MCF 10A (cell line): ENCODE data around the gene CTXND2. TPM values are rescaled to one million over a fixed set of nuclear protein-coding genes. Genes with fewer than 3 reads are reported as not detected.

ENCODE experiments used
- BruUV-seq: library from RNA; stranded (reverse); fragments of 400-500 nt; replicated peaks from 2 replicates; lab custom pipeline; 2021; lab: Mats Ljungman, UMichigan
- CTCF ChIA-PET: fragments of 300-600 bp; sonication (Branson Sonifier 250); formaldehyde crosslinking; extraction: SDS; loops from one replicate; lab custom pipeline; 2021; ENCODE audit warnings: antibody characterized with exemption, inconsistent platforms; lab: Yijun Ruan, JAX
- POLR2A ChIA-PET: fragments of 300-600, 350-650 bp; sonication (Branson Sonifier 250); formaldehyde crosslinking; extraction: SDS; loops from one replicate; lab custom pipeline; 2020; ENCODE audit warnings: antibody characterized with exemption, inconsistent platforms; lab: Yijun Ruan, JAX
- DNase-seq: peaks from one replicate; pipeline ENCODE4 v3.0.0-alpha.2; 2018; ENCODE audit not compliant: unreplicated experiment
- H3K27ac Mint-ChIP-seq: one replicate; pipeline ENCODE4 v1.8.0; 2022; ENCODE audit warnings: mild to moderate bottlenecking, low read depth, mixed read lengths; ENCODE audit not compliant: unreplicated experiment
- H3K27me3 Mint-ChIP-seq: one replicate; pipeline ENCODE4 v1.8.0; 2022; ENCODE audit warnings: mixed read lengths; ENCODE audit not compliant: insufficient read depth, unreplicated experiment
- H3K36me3 Mint-ChIP-seq: one replicate; pipeline ENCODE4 v1.8.0; 2022; ENCODE audit warnings: mild to moderate bottlenecking, moderate library complexity, mixed read lengths; ENCODE audit not compliant: insufficient read depth, unreplicated experiment
- H3K4me1 Mint-ChIP-seq: one replicate; pipeline ENCODE4 v1.8.0; 2022; ENCODE audit warnings: mixed read lengths; ENCODE audit not compliant: insufficient read depth, unreplicated experiment
- H3K4me3 Mint-ChIP-seq: one replicate; pipeline ENCODE4 v1.8.0; 2022; ENCODE audit warnings: mild to moderate bottlenecking, moderate library complexity, mixed read lengths; ENCODE audit not compliant: unreplicated experiment
- H3K9me3 Mint-ChIP-seq: one replicate; pipeline ENCODE4 v1.8.0; 2022; ENCODE audit warnings: mixed read lengths; ENCODE audit not compliant: unreplicated experiment
- CTCF ChIP-seq: fragments of 200-600 bp; IDR thresholded peaks from one replicate; pipeline ENCODE4 v1.8.0; 2022; ENCODE audit warnings: antibody characterized with exemption, mild to moderate bottlenecking; ENCODE audit not compliant: unreplicated experiment
- intact Hi-C: fragments of 100-400 bp; cut with micrococcal nuclease; formaldehyde crosslinking; loops from 2 replicates; pipeline ENCODE4 v1.14.1; 2022
- total RNA-seq: library from RNA; stranded (reverse); gene quantifications from 2 replicates; pipeline ENCODE4 v1.2.3, GENCODE V29; 2022

Gene CTXND2
- total RNA-seq, 1 experiment from 2014 or later, result not detected

GRCh38 chr1:150960646-150961045 lies 73.7 kb downstream of the CTXND2 start:
- DNase-seq, result no peak
- no peak for TF ChIP-seq CTCF
- Mint-ChIP-seq H3K9me3 (no peaks in the 10 kb centered on the region), H3K27ac (no peak overlapping the region), H3K36me3 (peaks cover 97% of the 10 kb centered on the region), H3K4me1 (no peaks in the 10 kb centered on the region), H3K27me3 (no peaks in the 10 kb centered on the region), H3K4me3 (no peak overlapping the region)
- BruUV-seq, result no TSS peak
- ChIA-PET CTCF (interaction anchor here (4.9 kb wide), 1 partner anchor 35 kb away, joined by 30 read pairs; no protein-coding TSS in a partner anchor), POLR2A (interaction anchor here (0.7 to 1.3 kb wide), 5 partner anchors 9 to 594 kb away, joined by 3 to 4 read pairs (median 3); no protein-coding TSS in a partner anchor)
- intact Hi-C loops, result no loop called here

- TF ChIP-seq CTCF, result no peak
- CTCF ChIA-PET, result interaction anchor here (0.6 to 1.1 kb wide), 4 partner anchors 18 to 532 kb away, joined by 3 to 4 read pairs (median 3); no protein-coding TSS in a partner anchor
- POLR2A ChIA-PET, result interaction anchor here (0.9 to 1.3 kb wide), 3 partner anchors 9 to 32 kb away, joined by 3 to 7 read pairs (median 4); no protein-coding TSS in a partner anchor
- no peaks in the 10 kb centered on the region for H3K27me3 Mint-ChIP-seq
- no peaks in the 10 kb centered on the region for H3K4me1 Mint-ChIP-seq
- BruUV-seq, result no TSS peak
- H3K4me3 Mint-ChIP-seq, result no peak overlapping the region
- no peak overlapping the region for H3K27ac Mint-ChIP-seq
- intact Hi-C loops, result no loop called here
- no peaks in the 10 kb centered on the region for H3K9me3 Mint-ChIP-seq
- DNase-seq, result no peak
- H3K36me3 Mint-ChIP-seq, result peaks cover 97% of the 10 kb centered on the region
Measured at GRCh38 chr1:150961756-150962155, 74.8 kb downstream of the CTXND2 start.

Other genes with a start within 250 kb of the CTXND2 start
- gene GOLPH3L, start 190.0 kb upstream of the CTXND2 start, total RNA-seq, result 68.5 and 76.9 TPM in 2 replicates
- not detected in 2 replicates for gene HORMAD1, start 166.2 kb upstream of the CTXND2 start, total RNA-seq
- 0.75 and 0.86 TPM in 2 replicates for gene CTSS, start 121.4 kb upstream of the CTXND2 start, total RNA-seq
- 6.2 and 6.4 TPM in 2 replicates for gene CTSK, start 78.9 kb upstream of the CTXND2 start, total RNA-seq
- 40.3 and 42.9 TPM in 2 replicates for gene ARNT, start 10.5 kb upstream of the CTXND2 start, total RNA-seq
- gene SETDB1, start 39.2 kb downstream of the CTXND2 start, total RNA-seq, result 67.4 and 69.4 TPM in 2 replicates
- gene CERS2, start 87.7 kb downstream of the CTXND2 start, total RNA-seq, result 270 TPM in 2 replicates
- gene ANXA9, start 95.2 kb downstream of the CTXND2 start, total RNA-seq, result 0.37 and 0.61 TPM in 2 replicates
- 8.9 and 10.4 TPM in 2 replicates for gene MINDY1, start 119.8 kb downstream of the CTXND2 start, total RNA-seq
- gene PRUNE1, start 121.3 kb downstream of the CTXND2 start, total RNA-seq, result 17.6 and 24.1 TPM in 2 replicates
- gene BNIPL, start 149.4 kb downstream of the CTXND2 start, total RNA-seq, result 1.2 and 2.3 TPM in 2 replicates
- 2.2 and 2.7 TPM in 2 replicates for gene C1orf56, start 160.6 kb downstream of the CTXND2 start, total RNA-seq
- gene CDC42SE1, start 172.5 kb downstream of the CTXND2 start, total RNA-seq, result 134 and 139 TPM in 2 replicates
- 0.86 and 1.3 TPM in 2 replicates for gene MLLT11, start 173.3 kb downstream of the CTXND2 start, total RNA-seq
- gene GABPB2, start 183.6 kb downstream of the CTXND2 start, total RNA-seq, result 20.2 and 22.9 TPM in 2 replicates